H54 (cell line): ENCODE data around the gene HCAR1.
"Not testable (repeated sequence)": the region's sequence is repeated elsewhere in the genome, so short reads cannot be mapped to it uniquely, and the experiment has no call there.

Experiments
- DNase-seq: peaks from one replicate; pipeline ENCODE4 v3.0.0; 2011; ENCODE audit warnings: low spot score, mixed read lengths; ENCODE audit not compliant: insufficient read length
- FAIRE-seq: peaks from 3 replicates; lab custom pipeline; 2011; peaks lifted over from hg19 to GRCh38; lab: Jason Lieb, UNC
- POLR2A ChIP-seq: IDR thresholded peaks from 2 replicates; pipeline ENCODE4 v1.6.1; 2011; ENCODE audit warnings: low read depth, mild to moderate bottlenecking, low read length

The HCAR1 gene

GRCh38 chr12:122730215-122731014, at the start of gene HCAR1:
HCAR1 (minus strand) TSS chr12:122730844; CDS start chr12:122730339, 505 bp downstream.
- no peak for TF ChIP-seq POLR2A
- FAIRE-seq (no peak), DNase-seq (no peak)

GRCh38 chr12:122757568-122757967, 26.9 kb upstream of the HCAR1 start:
- TF ChIP-seq POLR2A = no peak
- FAIRE-seq (no peak), DNase-seq (no peak)

GRCh38 chr12:122754790-122755189, 24.1 kb upstream of the HCAR1 start:
- no peak for TF ChIP-seq POLR2A
- no peak for DNase-seq
- FAIRE-seq = no peak

GRCh38 chr12:122753319-122753650, 22.6 kb upstream of the HCAR1 start:
- DNase-seq (no peak), FAIRE-seq (no peak)
- TF ChIP-seq POLR2A = no peak

- DNase-seq (peak; percentile 89), FAIRE-seq (peak; percentile 94)
- TF ChIP-seq POLR2A = peak; percentile 80
Measured at GRCh38 chr12:122752464-122753318, 22.0 kb upstream of the HCAR1 start, which contains the start of gene DENR. DENR (plus strand) TSS chr12:122752824; CDS start chr12:122753702, 878 bp downstream.

GRCh38 chr12:122750781-122751515, 20.3 kb upstream of the HCAR1 start:
- FAIRE-seq, DNase-seq: not testable (repeated sequence)

- FAIRE-seq (no peak), DNase-seq (no peak)
Measured at GRCh38 chr12:122749569-122750332, 19.1 kb upstream of the HCAR1 start.

GRCh38 chr12:122747224-122748135, 16.8 kb upstream of the HCAR1 start:
- no peak for TF ChIP-seq POLR2A

More at GRCh38 chr12:122749569-122750332, 19.1 kb upstream of the HCAR1 start:
- no peak for TF ChIP-seq POLR2A

GRCh38 chr12:122743895-122744525, 13.4 kb upstream of the HCAR1 start:
- FAIRE-seq (no peak), DNase-seq (no peak)
- TF ChIP-seq POLR2A = no peak

More at GRCh38 chr12:122747224-122748135, 16.8 kb upstream of the HCAR1 start:
- FAIRE-seq = no peak
- DNase-seq = no peak

GRCh38 chr12:122740351-122740750, 9.7 kb upstream of the HCAR1 start:
- DNase-seq = no peak
- FAIRE-seq = no peak
- TF ChIP-seq POLR2A = no peak

GRCh38 chr12:122738571-122738970, 7.9 kb upstream of the HCAR1 start:
- TF ChIP-seq POLR2A = no peak
- FAIRE-seq (no peak), DNase-seq (no peak)
